K562 (cell line): ENCODE data around the gene SLC4A2. TPM values are rescaled to one million over a fixed set of nuclear protein-coding genes. Genes with fewer than 3 reads are reported as not detected.

Source experiments
- ATAC-seq: fragments of 200-7000 bp; cut with Tn5 transposase; 3 replicates; pipeline ENCODE4 v1.9.1; 2020; ENCODE audit warnings: moderate library complexity
- BruUV-seq: library from RNA; stranded (reverse); fragments of 400-500 nt; replicated peaks from 2 replicates; lab custom pipeline; 2021; lab: Mats Ljungman, UMichigan
- CTCF ChIA-PET: fragments of 300-600 bp; formaldehyde crosslinking; extraction: SDS; loops from one replicate; lab custom pipeline; 2021; ENCODE audit warnings: low intra/inter-chr PET ratio; lab: Yijun Ruan, JAX
- POLR2A ChIA-PET: fragments of 300-600, 350-650 bp; sonication (Branson Sonifier 250); formaldehyde crosslinking; extraction: SDS; loops from one replicate; lab custom pipeline; 2021; ENCODE audit warnings: antibody characterized with exemption, inconsistent platforms; lab: Yijun Ruan, JAX
- DNase-seq, 4 experiments: peaks; one replicate each; pipeline versions ENCODE4 v3.0.0 to v3.0.0-alpha.2; 2011 to 2018; ENCODE audit warnings: low spot score in 3 of 4, mixed read lengths in 3 of 4; ENCODE audit errors: extremely low read depth in 1 of 4
- FAIRE-seq: peaks from 2 replicates; lab custom pipeline; 2011; peaks lifted over from hg19 to GRCh38; lab: Jason Lieb, UNC
- H2AFZ ChIP-seq: 2 replicates; pipeline ENCODE4 v1.6.0; 2011; ENCODE audit warnings: low read depth, low read length, control low read depth, inconsistent platforms
- H3K27ac ChIP-seq: fragments of 200-600 bp; 3 replicates; pipeline ENCODE4 v1.8.0; 2011; ENCODE audit warnings: low read depth, mild to moderate bottlenecking, control low read depth, inconsistent platforms, low read length, moderate library complexity, mixed read lengths; ENCODE audit errors: extremely low read depth
- H3K27me3 ChIP-seq, 2 experiments: fragments of 300-600 bp in 1 of 2; 2 replicates in 1 of 2; 3 replicates in 1 of 2; pipeline versions ENCODE4 v1.6.0 to v1.8.0; 2011; ENCODE audit warnings: inconsistent platforms in 2 of 2, low read length in 2 of 2, mild to moderate bottlenecking in 1 of 2, mixed read lengths in 1 of 2, moderate library complexity in 1 of 2; ENCODE audit not compliant: control insufficient read depth in 2 of 2, insufficient read depth in 2 of 2
- H3K36me3 ChIP-seq: fragments of 300-600 bp; 3 replicates; pipeline ENCODE4 v1.8.0; 2011; ENCODE audit warnings: mild to moderate bottlenecking, low read length, inconsistent platforms; ENCODE audit not compliant: control insufficient read depth, insufficient read depth
- H3K4me1 ChIP-seq, 2 experiments: fragments of 200-600 bp in 1 of 2; replicated peaks in 1 of 2; 2 replicates in 1 of 2; 3 replicates in 1 of 2; pipeline versions ENCODE4 v1.5.1 to v1.8.0; 2011; ENCODE audit warnings: inconsistent platforms in 2 of 2, low read length in 2 of 2, mild to moderate bottlenecking in 1 of 2, mixed read lengths in 1 of 2, moderate library complexity in 1 of 2; ENCODE audit not compliant: control insufficient read depth in 2 of 2, insufficient read depth in 2 of 2
- H3K4me2 ChIP-seq: 2 replicates; pipeline ENCODE4 v1.6.1; 2011; ENCODE audit warnings: low read length, control low read depth, inconsistent platforms, mixed read lengths; ENCODE audit not compliant: insufficient read depth
- H3K4me3 ChIP-seq: fragments of 200-600 bp; sonication (generic), shearing (Covaris generic); 2 replicates; pipeline ENCODE4 v1.5.1; 2016; ENCODE audit warnings: control low read depth, inconsistent platforms
- H3K79me2 ChIP-seq: fragments of 200-600 bp; 3 replicates; pipeline ENCODE4 v1.8.0; 2011; ENCODE audit warnings: low read length, inconsistent platforms; ENCODE audit not compliant: control insufficient read depth, insufficient read depth
- H3K9ac ChIP-seq, 2 experiments: 2 replicates each; pipeline versions ENCODE4 v1.6.0 to v1.6.1; 2011; ENCODE audit warnings: low read depth in 2 of 2, low read length in 2 of 2, control low read depth in 1 of 2, inconsistent platforms in 1 of 2, mild to moderate bottlenecking in 1 of 2, mixed read lengths in 1 of 2; ENCODE audit not compliant: insufficient read depth in 1 of 2
- H3K9me1 ChIP-seq: one replicate; pipeline ENCODE4 v1.6.0; 2011; ENCODE audit warnings: inconsistent platforms, mild to moderate bottlenecking, low read length, moderate library complexity; ENCODE audit not compliant: control insufficient read depth, insufficient read depth
- H3K9me3 ChIP-seq: replicated peaks from 2 replicates; pipeline ENCODE4 v1.5.1; 2011; ENCODE audit warnings: low read depth, low read length, inconsistent platforms; ENCODE audit not compliant: control insufficient read depth, insufficient read depth
- H4K20me1 ChIP-seq: replicated peaks from 2 replicates; pipeline ENCODE4 v1.6.1; 2011; ENCODE audit warnings: low read length, inconsistent platforms, mixed read lengths; ENCODE audit not compliant: control insufficient read depth, insufficient read depth
- BCLAF1 ChIP-seq, 2 experiments: fragments of 450-650 bp in 1 of 2; IDR thresholded peaks; 2 replicates each; pipeline ENCODE4 v1.6.1; 2011 to 2017; ENCODE audit warnings: low read depth in 2 of 2, antibody characterized with exemption in 1 of 2, borderline replicate concordance in 1 of 2, low read length in 1 of 2, mild to moderate bottlenecking in 1 of 2, mixed read lengths in 1 of 2; ENCODE audit not compliant: control insufficient read depth in 1 of 2
- BRF2 ChIP-seq: IDR thresholded peaks from 3 replicates; pipeline ENCODE4 v1.6.1; 2011; ENCODE audit warnings: borderline replicate concordance, mild to moderate bottlenecking; ENCODE audit not compliant: insufficient read length, insufficient read depth
- FOXJ2 ChIP-seq: fragments of 200-800 bp; sonication (Bioruptor generic); IDR thresholded peaks from 2 replicates; pipeline ENCODE4 v1.6.1; 2016; ENCODE audit warnings: missing genetic modification characterization, missing compliant biosample characterization
- NFATC3 ChIP-seq: fragments of 450-650 bp; IDR thresholded peaks from 2 replicates; pipeline ENCODE4 v1.6.1; 2017; ENCODE audit warnings: mild to moderate bottlenecking
- NR2F6 ChIP-seq: fragments of 450-650 bp; formaldehyde crosslinking; IDR thresholded peaks from 2 replicates; pipeline ENCODE4 v1.4.0; 2020; ENCODE audit warnings: mild to moderate bottlenecking
- SMARCA5 ChIP-seq: fragments of 450-650 bp; IDR thresholded peaks from 2 replicates; pipeline ENCODE4 v1.6.1; 2016
- SMARCC2 ChIP-seq: fragments of 450-650 bp; IDR thresholded peaks from 2 replicates; pipeline ENCODE4 v1.6.1; 2017; ENCODE audit warnings: antibody characterized with exemption, moderate library complexity, mild to moderate bottlenecking, low read depth
- TEAD2 ChIP-seq: fragments of 450-650 bp; IDR thresholded peaks from 2 replicates; pipeline ENCODE4 v1.6.1; 2016; ENCODE audit warnings: missing genetic modification characterization, control low read depth, missing compliant biosample characterization
- ZNF311 ChIP-seq: fragments of 250-450 bp; sonication (Bioruptor Pico); IDR thresholded peaks from 2 replicates; pipeline ENCODE4 v1.4.0; 2020; ENCODE audit warnings: mild to moderate bottlenecking, moderate library complexity
- ZNF347 ChIP-seq: fragments of 450-650 bp; formaldehyde crosslinking; IDR thresholded peaks from 2 replicates; pipeline ENCODE4 v1.4.0; 2020; ENCODE audit warnings: low read depth, mild to moderate bottlenecking, moderate library complexity
- ZNF431 ChIP-seq: sonication (generic); formaldehyde crosslinking; IDR thresholded peaks from 2 replicates; pipeline ENCODE4 v1.8.0; 2022; ENCODE audit warnings: mild to moderate bottlenecking, missing genetic modification reagents
- WGBS: fragments of 100-300 bp; shearing (Covaris generic); methylation state at CpG from one replicate; pipeline ENCODE4 v1.1.6; 2016; ENCODE audit warnings: low coverage, mixed read lengths; ENCODE audit not compliant: insufficient coverage; ENCODE audit errors: missing lambda C conversion rate; 5-methylcytosine and 5-hydroxymethylcytosine counted together
- in situ Hi-C: fragments of 300-500 bp; cut with MboI; formaldehyde crosslinking; loops from 4 replicates; pipeline ENCODE4 v1.15.0; 2018; ENCODE audit warnings: inconsistent platforms, mixed read lengths
- intact Hi-C: fragments of 100-400 bp; cut with micrococcal nuclease; formaldehyde crosslinking; loops from 2 replicates; pipeline ENCODE4 v1.14.2; 2022
- polyA plus RNA-seq, 8 experiments: library from polyadenylated mRNA; depleted of rRNA in 4 of 8; stranded (reverse) in 5 of 8; unstranded in 3 of 8; fragments of >200 nt; fragmentation: Nextera tagmentation in 2 of 8; fragmentation: Illumina TruSeq in 1 of 8; extraction: Ambion mirVana in 2 of 8; extraction: Trizol in 1 of 8; gene quantifications; 2 replicates each; pipeline versions ENCODE4 v1.2.1 to v1.2.3, GENCODE V29; 2011 to 2014; ENCODE audit warnings: inconsistent platforms in 1 of 8, missing spikeins in 1 of 8
- total RNA-seq, 7 experiments: library from RNA; depleted of rRNA in 6 of 7; stranded (reverse); fragments of >200 nt in 6 of 7; fragmentation: Illumina TruSeq in 2 of 7; extraction: Trizol in 2 of 7; gene quantifications; 2 replicates each; pipeline versions ENCODE4 v1.2.1 to v1.2.3, GENCODE V29; 2011 to 2021; ENCODE audit warnings: low replicate concordance in 1 of 7
- TF ChIP-seq, protein P1 (sequence below): sonication (generic); formaldehyde crosslinking; IDR thresholded peaks from 2 replicates; pipeline ENCODE4 v1.5.0; 2020; ENCODE audit warnings: missing genetic modification reagents
- TF ChIP-seq, protein P2 (sequence below): fragments of 200-800 bp; sonication (Bioruptor generic); IDR thresholded peaks from 2 replicates; pipeline ENCODE4 v1.6.1; 2017; ENCODE audit warnings: missing genetic modification characterization, missing compliant biosample characterization

SLC4A2 gene
- total and polyA plus RNA-seq, 9 of the 15 experiments (the other 6 are each of a cell fraction or from before 2014, with no cell fraction given) = 11.4 to 375 (median 130) TPM

GRCh38 chr7:151109094-151110048 lies 50.0 kb downstream of the SLC4A2 start:
- BruUV-seq = no TSS peak
- 37% methylated on average over 15 of the region's 15 CpGs for WGBS
- peak overlapping the region; percentile 1; the same call in 1 of the 2 replicates for H3K4me2 ChIP-seq
- ChIA-PET CTCF (interaction anchor here (0.5 to 2.8 kb wide), 8 partner anchors 22 to 331 kb away, joined by 3 to 33 read pairs (median 4); partner anchors contain the start of gene ABCB8), POLR2A (interaction anchor here (0.7 to 1.7 kb wide), 9 partner anchors 14 to 127 kb away, joined by 3 to 5 read pairs (median 3); partner anchors contain the start of gene FASTK)
- intact Hi-C loops (loop anchor here (2.0 to 5.0 kb wide), 4 partner anchors 19 to 212 kb away; no protein-coding TSS in a partner anchor), in situ Hi-C loops (no loop called here)
- peak; percentile 80 to 90 (median 86) for DNase-seq
- peak overlapping the region; percentile 38; the same call in 2 of the 3 replicates for H3K27ac ChIP-seq
- H4K20me1 ChIP-seq = peaks cover 64% of the 10 kb centered on the region
- ATAC-seq = peak; percentile 76
- H3K9me1 ChIP-seq = peaks cover 19% of the 10 kb centered on the region
- no peaks in the 10 kb centered on the region for H3K27me3 ChIP-seq
- H3K4me1 ChIP-seq = peaks cover 50 to 69% of the 10 kb centered on the region in 2 experiments
- H3K79me2 ChIP-seq = peaks cover 92% of the 10 kb centered on the region
- peak; percentile 75 for FAIRE-seq
- H3K36me3 ChIP-seq = peaks cover 51% of the 10 kb centered on the region; the same call in 2 of the 3 replicates
- H3K9ac ChIP-seq = peak overlapping the region in 1 of 2 experiments; percentile 74; a peak in 1 of 4 replicates
- H3K4me3 ChIP-seq = no peak overlapping the region
- no peak overlapping the region for H2AFZ ChIP-seq
- H3K9me3 ChIP-seq = no peaks in the 10 kb centered on the region
- TF ChIP-seq ZNF431 (CRISPR knock-in tag) (0 out of 2 replicates have a peak, but pooled peaks have one; percentile 22), BCLAF1 (IDR thresholded peaks at IDR 0.05; ENCODE audit: borderline replicate concordance in 1 of 2, control insufficient read depth in 1 of 2, low read depth in 2 of 2, low read length in 1 of 2) (no peak), NR2F6 (no peak), ZNF311 (CRISPR knock-in tag) (no peak), NFATC3 (no peak), SMARCA5 (peak; percentile 83), TEAD2 (tag) (no peak), FOXJ2 (no peak), ZNF347 (CRISPR knock-in tag) (no peak), SMARCC2 (no peak), BRF2 (no peak)
- TF ChIP-seq, protein P1, sequence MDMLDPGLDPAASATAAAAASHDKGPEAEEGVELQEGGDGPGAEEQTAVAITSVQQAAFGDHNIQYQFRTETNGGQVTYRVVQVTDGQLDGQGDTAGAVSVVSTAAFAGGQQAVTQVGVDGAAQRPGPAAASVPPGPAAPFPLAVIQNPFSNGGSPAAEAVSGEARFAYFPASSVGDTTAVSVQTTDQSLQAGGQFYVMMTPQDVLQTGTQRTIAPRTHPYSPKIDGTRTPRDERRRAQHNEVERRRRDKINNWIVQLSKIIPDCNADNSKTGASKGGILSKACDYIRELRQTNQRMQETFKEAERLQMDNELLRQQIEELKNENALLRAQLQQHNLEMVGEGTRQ = no peak
- TF ChIP-seq, protein P2, sequence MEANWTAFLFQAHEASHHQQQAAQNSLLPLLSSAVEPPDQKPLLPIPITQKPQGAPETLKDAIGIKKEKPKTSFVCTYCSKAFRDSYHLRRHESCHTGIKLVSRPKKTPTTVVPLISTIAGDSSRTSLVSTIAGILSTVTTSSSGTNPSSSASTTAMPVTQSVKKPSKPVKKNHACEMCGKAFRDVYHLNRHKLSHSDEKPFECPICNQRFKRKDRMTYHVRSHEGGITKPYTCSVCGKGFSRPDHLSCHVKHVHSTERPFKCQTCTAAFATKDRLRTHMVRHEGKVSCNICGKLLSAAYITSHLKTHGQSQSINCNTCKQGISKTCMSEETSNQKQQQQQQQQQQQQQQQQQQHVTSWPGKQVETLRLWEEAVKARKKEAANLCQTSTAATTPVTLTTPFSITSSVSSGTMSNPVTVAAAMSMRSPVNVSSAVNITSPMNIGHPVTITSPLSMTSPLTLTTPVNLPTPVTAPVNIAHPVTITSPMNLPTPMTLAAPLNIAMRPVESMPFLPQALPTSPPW (CRISPR knock-in tag) = 0 out of 2 replicates have a peak, but pooled peaks have one; percentile 18
